Globus pallidus (tissue), 1 donor: ENCODE results near the gene LIPE.
A peak's percentile ranks its signal among the peaks of the same experiment; 100 is the strongest.
"Not testable (repeated sequence)": the region's sequence is repeated elsewhere in the genome, so short reads cannot be mapped to it uniquely, and the experiment has no call there.

Experiments used
- DNase-seq: peaks from one replicate; pipeline ENCODE4 v3.0.0-alpha.2; 2015; ENCODE audit warnings: low spot score

LIPE gene

DNA sequence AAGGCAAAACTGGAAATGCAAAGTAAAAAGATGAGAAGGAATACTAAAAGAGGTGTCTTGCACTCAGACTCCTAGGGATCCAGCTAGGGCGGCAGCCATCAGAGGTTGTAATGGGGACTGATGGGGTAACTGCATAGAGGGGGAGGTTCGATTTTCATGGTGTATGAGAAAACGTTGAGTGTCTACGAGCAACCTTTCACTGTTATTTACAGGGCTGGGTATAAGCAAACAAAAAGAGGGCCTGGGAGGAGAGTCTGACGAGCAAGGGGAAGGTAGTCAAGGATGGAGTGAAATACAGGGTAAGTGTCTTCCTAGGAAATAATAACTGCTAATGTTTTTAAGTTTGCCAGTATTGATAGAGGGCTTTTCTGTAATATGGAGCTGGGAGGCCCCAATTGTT is 21.1 kb upstream of the LIPE start:
- DNase-seq: not testable (repeated sequence)

- no peak for DNase-seq
Measured at GRCh38 chr19:42445948-42446347, 18.8 kb upstream of the LIPE start.

- DNase-seq: no peak
Measured at GRCh38 chr19:42443944-42444398, 16.8 kb upstream of the LIPE start.

DNA sequence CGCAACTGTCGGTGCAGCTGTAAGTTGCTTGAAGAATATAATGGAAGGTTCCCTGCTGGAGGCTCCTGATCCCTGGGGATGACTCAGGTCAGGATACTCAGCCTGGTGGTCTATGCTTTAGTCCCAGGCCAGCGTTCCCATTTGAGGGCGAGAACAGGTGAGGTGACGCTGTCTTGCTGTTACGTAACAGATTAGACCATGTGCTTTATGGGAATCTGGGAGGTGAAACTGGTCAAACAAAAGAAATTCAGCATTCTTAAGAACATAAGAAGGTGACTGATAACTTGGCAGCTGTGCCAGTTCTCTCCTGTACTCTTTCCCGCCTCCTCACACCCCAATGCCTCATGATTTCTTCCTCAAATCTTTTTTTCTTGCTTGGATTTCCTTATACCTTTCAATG is 15.6 kb upstream of the LIPE start, which contains the start of gene CXCL17:
CXCL17 (minus strand) TSS at position 114 of the 400 bp plus-strand sequence. CDS start 114 bp downstream, outside the sequence.
- DNase-seq: no peak

- no peak for DNase-seq
Measured at GRCh38 chr19:42441049-42441445, 13.9 kb upstream of the LIPE start.

- DNase-seq: peak; percentile 52
Measured at GRCh38 chr19:42440357-42441048, 13.3 kb upstream of the LIPE start.

DNA sequence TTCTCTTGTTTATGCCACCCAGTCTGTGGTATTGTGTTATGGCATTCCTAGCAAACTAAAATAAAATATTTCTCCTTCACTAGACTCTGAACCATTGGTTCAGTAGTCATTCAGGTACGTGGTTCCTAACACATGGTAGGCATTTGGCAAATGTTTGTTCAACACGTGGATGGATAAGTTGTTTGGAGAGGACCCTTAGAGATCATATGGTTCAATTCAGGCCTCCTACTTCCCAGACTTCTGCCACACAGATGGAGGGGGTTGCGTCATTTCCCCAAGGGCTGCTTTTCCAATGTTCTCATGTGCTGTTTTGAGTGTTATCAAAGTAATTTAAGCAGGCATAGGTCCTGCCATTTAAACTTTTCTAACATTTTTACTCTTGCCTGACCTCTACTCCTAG is 8.8 kb upstream of the LIPE start:
- DNase-seq: no peak

DNA sequence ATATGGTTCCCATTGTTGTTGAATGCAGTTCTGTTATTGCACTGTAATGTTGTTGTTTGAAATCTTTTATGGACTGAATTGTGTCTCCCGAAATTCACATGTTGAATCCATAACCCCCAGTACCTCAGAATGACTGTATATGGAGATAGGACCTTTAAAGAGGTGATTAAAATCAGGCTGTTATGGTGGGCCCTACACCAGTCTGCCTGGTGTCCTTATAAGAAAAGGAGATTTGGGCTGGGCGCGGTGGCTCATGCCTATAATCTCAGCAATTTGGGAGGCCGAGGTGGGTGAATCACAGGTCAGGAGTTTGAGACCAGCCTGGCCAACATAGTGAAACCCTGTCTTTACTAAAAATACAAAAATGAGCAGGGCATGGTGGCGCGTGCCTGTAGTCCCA is 8.1 kb upstream of the LIPE start:
- no peak for DNase-seq

GRCh38 chr19:42433503-42434260 is 6.5 kb upstream of the LIPE start:
- peak; percentile 86 for DNase-seq

DNA sequence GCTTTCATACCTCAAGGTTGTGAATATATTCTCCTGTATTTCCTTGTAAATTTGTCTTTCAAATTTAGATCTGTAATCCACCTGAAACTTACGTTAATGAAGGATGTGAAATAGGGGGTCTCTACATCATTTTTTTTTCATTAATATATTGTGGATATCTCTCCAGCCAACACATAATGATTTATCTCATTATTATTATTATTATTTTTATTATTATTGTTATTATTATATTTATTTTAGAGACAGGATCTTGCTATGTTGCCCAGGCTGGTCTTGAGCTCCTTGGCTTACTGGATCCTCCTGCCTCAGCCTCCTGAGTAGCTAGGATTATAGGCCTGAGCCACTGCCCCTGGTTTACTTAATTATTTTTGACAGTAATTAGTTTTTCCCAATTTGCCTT is 4.3 kb upstream of the LIPE start:
- DNase-seq: no peak

- DNase-seq: no peak
Measured at GRCh38 chr19:42428676-42429075, 1.5 kb upstream of the LIPE start.

DNA sequence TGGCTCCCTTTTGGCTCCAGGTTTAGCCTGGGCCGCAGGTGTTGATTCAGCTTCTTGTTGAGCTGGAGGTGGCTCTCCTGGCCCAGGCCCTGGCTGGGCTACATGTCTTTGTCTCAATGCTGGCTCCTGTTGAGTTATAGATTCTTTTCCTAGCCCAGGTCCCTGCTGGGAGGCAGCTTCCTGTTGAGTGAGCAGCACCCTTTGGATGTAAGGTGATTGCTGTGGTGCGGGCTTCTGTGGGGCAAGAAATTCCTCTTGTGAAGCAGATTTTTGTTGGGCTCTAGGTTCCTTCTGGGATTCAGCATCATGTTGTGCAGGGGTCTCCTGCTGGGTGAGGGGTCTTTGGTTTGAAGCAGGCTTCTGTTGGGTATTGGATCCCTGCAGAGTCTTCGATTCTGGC is 545 bp downstream of the LIPE start:
- DNase-seq: no peak

DNA sequence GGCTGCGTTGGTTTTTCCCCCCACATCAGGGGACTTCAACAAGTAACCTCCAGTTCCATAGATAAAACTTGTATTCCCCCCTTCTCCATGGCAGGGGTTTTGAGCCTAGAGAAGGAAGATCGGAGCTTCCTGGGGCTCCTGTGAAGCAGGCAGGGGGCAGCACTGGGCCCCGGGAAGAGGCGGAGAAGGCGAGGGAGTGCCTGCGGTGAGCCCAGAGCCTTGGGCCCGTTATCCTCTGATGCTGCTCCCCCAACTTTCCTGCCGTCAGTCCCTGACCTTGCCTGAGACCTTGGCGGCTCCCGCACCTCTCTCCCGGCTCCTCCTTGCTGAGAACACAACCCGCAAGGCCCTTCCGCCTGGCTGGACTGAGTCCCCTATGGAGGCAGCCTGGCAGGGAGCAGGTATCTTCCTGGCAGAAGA is 2.5 kb downstream of the LIPE start:
- DNase-seq: no peak

DNA sequence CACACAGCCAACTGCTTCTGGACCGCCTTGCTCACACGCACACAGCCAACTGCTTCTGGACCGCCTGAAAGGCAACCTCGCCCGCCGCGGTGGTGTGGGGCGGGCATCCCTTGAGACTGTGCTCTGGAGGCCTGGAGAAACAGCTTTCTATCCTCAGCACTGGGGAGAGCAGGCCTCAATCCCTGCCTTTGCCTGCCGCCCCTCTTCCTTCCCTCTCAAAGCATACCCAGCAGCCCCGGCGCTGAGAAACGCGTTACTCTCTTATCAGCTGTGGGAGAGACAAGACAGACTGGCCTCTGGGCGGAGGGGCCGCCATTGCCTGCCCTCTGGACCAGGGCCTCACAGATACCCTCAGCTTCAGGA is 2.9 kb downstream of the LIPE start:
- DNase-seq: no peak

DNA sequence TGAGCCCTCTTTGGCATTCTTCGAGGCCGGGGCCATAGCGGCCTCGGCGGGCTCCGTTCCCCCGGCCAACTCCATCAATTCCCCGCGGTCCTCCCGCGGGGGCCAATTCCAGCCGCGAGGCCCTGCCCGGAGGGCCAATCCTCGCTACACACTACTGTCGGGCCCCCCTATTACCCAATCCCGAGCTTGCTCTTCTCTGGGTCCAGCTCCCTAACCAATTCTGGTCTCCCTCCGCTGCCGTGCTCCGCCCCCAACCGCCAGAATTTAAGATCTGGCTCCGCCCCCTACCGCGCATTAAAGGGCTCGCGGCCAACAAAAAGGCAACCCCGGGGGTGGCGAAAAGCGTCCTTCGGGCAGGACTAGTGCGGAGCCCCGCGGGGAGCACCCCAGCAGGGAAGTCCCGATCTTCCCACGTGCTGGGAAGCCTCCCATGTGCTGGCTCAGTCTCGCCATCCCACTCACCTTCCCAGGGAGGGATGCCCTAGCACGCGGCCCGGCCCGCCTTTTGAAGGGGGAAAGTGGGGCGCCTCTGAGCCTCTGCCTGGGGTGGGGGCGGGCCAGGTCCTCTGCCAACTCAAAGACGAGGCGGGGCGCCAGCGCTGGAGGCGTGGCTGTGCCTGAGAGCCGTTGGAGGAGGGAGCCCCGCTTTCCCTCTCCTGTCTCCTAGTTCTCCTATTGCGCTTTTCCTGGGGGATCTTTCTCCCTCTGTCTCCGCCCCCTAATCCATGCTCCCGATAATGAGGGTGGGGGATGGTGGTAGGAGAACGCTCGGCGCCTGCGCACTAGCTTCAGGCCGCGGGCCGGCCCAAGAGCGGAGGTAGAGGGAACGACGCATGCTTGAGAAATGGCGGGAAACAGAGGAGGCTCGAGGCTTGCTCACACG is 3.5 kb downstream of the LIPE start:
- peak; percentile 96 for DNase-seq

- peak; percentile 56 for DNase-seq
Measured at GRCh38 chr19:42422901-42423461, 4.2 kb downstream of the LIPE start.

DNA sequence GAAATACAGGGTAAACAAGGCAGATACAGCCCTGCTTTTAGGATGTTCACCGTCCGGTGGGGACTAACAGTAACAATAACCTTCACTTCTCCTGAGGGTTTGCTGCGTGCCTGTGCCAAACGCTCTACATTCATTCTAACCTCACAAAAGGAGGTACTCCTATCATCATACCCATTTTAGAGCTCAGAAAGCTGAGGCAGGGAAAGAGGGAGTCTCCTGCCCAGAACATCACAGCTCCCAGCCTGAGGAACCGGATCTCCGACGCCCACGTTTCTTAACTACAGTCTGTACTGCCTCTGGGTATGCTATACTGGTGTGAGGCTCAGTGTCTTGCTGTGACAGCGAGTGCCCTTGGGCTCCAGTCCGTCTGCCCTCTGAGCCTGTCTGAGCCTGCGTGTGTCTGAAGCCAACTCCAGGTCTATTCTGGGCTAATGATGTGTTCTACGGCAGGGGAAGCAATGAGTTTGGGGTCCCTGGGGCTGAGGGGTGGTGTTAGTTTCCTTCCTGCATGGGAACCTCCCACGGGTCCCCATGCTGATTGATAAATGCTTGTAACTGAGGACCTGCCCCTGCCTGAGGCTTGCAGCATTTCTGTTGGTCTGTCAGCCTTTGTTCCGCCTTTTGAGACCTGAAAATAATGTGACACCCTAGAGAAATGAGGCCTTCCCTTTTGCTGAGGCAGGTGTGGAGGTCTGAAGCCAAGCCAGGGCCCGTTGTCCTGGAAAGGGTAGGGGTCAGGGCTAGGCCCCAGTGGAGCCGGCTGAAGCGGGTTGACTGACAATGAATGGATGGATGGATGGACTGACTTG is 4.9 kb downstream of the LIPE start:
- no peak for DNase-seq

GRCh38 chr19:42421591-42422031 is 5.6 kb downstream of the LIPE start:
- no peak for DNase-seq

- DNase-seq: no peak
Measured at GRCh38 chr19:42421101-42421500, 6.1 kb downstream of the LIPE start.

DNA sequence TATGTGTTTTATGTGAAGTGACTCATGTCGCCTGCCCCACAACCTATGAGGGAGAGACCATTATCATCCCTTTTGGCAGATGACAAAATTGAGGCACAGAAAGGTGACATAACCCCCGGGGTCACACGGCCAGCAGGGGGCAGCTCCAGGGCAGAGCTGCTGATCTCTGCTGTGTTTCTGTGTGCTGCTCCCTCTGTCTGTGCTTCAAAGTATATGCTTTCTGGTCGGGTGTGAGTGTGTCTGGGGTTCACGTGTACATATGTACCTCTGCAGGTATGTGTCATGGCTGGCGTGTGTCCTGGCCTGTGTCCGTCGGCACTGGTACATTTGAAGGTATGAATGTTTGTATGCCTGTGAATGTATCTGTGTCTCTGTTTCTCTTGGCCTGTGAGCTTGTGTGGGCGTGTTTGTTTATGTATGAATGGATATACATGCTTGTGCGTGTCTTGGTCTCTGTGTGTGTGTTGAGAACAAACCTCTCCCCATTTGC is 7.1 kb downstream of the LIPE start:
- peak; percentile 63 for DNase-seq

DNA sequence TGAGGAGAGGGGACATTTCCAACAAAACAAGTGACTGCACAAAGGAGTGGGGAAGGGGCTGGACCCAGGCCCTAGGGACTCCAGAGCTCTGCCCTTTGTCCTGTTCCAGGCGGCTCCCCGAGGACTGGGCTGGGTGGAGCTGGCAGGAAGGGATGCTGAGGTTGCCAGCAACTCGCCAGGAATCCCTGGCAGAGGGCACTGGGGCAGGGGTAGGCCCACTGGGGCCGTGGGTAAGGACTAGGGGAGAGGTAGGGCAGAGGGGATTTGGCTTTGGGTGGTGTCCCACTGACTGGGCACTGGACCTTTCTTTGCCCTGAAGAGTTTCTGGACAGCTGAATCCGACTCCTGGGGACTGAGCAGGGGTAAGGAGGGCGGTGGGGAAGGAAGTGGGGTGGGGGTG is 7.9 kb downstream of the LIPE start:
- no peak for DNase-seq
